Astrocyte (in vitro differentiated cells and primary cell): ENCODE data around the gene PLA2G1B.

Experiments
- EZH2 ChIP-seq: IDR thresholded peaks from 2 replicates; pipeline ENCODE4 v1.6.1; 2012; ENCODE audit warnings: mild to moderate bottlenecking, low read length, inconsistent platforms; ENCODE audit not compliant: insufficient read depth
- TF ChIP-seq, protein P1 (sequence below): IDR thresholded peaks from 2 replicates; pipeline ENCODE4 v1.5.1; 2011; ENCODE audit warnings: low read depth, mild to moderate bottlenecking, inconsistent platforms, low read length, moderate library complexity; ENCODE audit not compliant: insufficient read depth

DNA sequence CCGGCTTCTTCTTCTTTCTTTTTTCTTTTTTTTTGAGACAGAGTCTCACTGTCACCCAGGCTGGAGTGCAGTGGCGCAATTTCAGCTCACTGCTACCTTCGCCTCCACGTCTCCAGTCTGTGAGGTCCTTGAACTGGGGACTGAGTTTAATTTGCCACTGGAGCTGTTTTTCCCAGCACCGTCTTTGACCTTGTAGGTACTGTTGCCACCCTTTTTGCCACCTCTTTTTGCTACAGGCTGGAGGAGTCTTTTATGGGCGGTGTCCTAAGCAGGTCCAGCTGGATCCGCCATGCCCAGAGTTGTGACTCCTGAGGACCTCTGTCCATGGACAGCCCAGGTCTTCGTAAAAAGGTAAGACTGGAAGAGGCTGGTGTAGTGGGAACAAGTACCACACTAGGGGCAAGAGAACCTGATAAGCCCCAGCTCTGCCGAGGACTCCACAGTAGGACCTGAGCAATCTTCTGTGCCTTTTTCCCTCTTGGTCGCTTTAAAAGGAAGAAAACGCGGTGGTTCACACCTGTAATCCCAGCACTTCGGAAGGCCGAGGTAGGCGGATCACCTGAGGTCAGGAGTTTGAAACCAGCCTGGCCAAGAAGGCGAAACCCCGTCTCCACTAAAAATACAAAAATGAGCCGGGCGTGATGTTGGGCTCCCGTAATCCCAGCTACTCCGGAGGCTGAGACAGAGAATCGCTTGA is 36.8 kb downstream of the PLA2G1B start:
- TF ChIP-seq EZH2 = no peak
- TF ChIP-seq, protein P1, sequence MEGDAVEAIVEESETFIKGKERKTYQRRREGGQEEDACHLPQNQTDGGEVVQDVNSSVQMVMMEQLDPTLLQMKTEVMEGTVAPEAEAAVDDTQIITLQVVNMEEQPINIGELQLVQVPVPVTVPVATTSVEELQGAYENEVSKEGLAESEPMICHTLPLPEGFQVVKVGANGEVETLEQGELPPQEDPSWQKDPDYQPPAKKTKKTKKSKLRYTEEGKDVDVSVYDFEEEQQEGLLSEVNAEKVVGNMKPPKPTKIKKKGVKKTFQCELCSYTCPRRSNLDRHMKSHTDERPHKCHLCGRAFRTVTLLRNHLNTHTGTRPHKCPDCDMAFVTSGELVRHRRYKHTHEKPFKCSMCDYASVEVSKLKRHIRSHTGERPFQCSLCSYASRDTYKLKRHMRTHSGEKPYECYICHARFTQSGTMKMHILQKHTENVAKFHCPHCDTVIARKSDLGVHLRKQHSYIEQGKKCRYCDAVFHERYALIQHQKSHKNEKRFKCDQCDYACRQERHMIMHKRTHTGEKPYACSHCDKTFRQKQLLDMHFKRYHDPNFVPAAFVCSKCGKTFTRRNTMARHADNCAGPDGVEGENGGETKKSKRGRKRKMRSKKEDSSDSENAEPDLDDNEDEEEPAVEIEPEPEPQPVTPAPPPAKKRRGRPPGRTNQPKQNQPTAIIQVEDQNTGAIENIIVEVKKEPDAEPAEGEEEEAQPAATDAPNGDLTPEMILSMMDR = no peak
